ENCODE data around the gene TEAD1. TPM values are rescaled to one million over a fixed set of nuclear protein-coding genes. Genes with fewer than 3 reads are reported as not detected.

The TEAD1 gene
- total RNA-seq, 6 experiments from 2014 or later: 218 to 252 (median 227) TPM

DNA sequence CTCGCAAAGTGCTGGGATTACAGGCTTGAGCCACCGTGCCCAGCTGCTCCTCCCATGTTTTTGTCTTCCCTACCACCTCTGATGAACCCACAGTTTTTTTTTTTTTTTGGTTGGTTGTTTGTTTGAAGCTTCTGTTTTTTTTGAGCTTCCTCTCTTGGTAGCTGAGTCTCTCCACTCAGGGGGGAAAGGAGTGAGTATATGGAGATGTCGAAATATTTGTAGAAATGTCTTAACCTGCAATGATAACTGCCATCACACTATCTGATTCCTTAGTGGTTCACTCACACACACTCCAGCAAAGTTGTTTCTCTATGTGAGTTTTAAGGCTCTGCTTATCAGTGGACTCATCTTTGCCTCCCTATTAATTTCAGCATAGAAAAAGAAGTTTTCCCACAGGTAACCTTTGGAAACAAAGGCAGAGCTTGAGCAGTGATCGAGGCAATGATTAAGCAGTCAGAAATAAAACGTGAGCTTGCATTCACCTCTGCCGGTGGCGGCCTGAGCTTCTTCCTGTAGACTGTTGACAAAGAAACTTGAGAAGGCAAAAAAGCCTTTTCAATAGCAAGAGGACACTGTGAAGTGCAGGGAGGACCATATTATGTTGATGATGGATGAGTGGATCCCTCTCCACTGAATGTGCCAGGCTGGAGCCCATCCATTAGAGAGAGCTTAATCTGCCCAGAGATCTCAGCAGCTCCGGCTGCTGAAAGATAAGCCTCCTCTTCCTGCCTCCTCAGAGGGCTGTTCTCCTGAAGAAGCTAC is 305.9 kb downstream of the TEAD1 start:
- H3K9me3 Mint-ChIP-seq: no peaks in the 10 kb centered on the region
- H3K27me3 Mint-ChIP-seq (ENCODE audit: insufficient read depth): peaks cover 27% of the 10 kb centered on the region
- H3K27ac Mint-ChIP-seq: no peak overlapping the region
- TF ChIP-seq, protein P1, sequence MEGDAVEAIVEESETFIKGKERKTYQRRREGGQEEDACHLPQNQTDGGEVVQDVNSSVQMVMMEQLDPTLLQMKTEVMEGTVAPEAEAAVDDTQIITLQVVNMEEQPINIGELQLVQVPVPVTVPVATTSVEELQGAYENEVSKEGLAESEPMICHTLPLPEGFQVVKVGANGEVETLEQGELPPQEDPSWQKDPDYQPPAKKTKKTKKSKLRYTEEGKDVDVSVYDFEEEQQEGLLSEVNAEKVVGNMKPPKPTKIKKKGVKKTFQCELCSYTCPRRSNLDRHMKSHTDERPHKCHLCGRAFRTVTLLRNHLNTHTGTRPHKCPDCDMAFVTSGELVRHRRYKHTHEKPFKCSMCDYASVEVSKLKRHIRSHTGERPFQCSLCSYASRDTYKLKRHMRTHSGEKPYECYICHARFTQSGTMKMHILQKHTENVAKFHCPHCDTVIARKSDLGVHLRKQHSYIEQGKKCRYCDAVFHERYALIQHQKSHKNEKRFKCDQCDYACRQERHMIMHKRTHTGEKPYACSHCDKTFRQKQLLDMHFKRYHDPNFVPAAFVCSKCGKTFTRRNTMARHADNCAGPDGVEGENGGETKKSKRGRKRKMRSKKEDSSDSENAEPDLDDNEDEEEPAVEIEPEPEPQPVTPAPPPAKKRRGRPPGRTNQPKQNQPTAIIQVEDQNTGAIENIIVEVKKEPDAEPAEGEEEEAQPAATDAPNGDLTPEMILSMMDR (IDR thresholded peaks at IDR 0.05): no peak
- no peaks in the 10 kb centered on the region for H3K36me3 Mint-ChIP-seq (ENCODE audit: low read depth)
- H3K4me1 Mint-ChIP-seq (ENCODE audit: low read depth): no peaks in the 10 kb centered on the region
- H3K4me3 Mint-ChIP-seq: no peak overlapping the region
- no peak for DNase-seq

DNA sequence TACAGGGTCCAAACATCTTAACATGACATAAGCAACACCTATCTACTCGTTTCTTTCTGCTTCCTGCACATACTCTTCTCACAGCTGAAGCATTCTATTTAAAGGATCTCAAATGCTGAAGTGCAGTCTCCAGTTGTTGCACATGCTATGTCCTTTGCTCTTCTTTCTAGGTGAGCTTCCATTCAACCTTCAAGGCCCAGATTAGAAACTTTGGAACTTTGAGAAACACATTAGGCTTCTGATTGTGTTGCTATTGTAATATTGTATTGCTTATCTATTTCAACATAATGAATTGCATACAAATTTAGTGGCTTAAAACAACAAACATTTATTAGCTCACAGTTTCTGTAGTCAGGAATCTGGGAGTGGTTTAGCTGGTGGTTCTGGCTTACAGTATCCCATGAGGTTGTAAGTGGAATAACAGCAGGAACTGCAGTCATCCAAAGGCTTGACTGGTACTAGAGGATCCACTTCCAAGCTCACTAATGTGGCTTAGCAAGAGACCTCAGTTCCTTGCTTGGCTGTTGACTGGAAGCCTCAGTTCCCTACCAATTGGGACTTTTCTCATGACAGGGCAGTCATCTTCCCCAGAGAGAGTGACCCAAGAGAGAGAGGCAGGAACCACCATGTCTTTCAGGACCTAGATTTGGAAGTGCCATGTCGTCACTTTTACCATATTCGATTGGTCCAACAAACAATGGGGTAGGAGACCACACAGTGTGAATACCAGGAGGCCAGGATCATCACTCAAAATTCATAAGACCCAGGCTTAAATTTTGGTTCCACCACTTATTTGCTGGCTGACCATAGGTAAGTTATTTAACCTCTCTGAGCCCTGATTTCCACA is 307.7 kb downstream of the TEAD1 start:
- H3K27ac Mint-ChIP-seq: no peak overlapping the region
- H3K36me3 Mint-ChIP-seq (ENCODE audit: low read depth): no peaks in the 10 kb centered on the region
- TF ChIP-seq, protein P1 (IDR thresholded peaks at IDR 0.05): peak; percentile 19; the same call in 1 of the 2 replicates
- H3K27me3 Mint-ChIP-seq (ENCODE audit: insufficient read depth): peaks cover 38% of the 10 kb centered on the region
- DNase-seq: peak; percentile 15
- H3K4me1 Mint-ChIP-seq (ENCODE audit: low read depth): no peaks in the 10 kb centered on the region
- H3K9me3 Mint-ChIP-seq: no peaks in the 10 kb centered on the region
- H3K4me3 Mint-ChIP-seq: no peak overlapping the region

DNA sequence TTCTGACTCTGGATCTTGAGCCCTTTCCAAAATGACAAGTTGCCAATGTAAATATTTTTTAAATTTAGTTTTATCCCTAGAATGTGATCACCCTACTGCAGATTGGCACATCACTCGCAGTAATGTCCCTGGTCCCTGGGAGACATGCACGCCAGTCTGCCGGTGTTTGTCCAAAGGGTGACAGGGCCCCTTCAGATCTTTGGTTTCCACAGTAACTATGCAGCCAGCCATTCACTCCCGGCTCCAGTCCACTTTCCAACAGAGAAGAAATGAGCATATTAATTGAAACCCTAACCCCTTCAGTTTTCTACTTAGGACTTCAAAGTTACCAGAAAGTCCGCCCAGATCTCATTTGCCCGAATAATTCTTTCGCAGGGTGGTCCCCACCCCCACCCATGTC is 309.1 kb downstream of the TEAD1 start:
- no peaks in the 10 kb centered on the region for H3K4me1 Mint-ChIP-seq (ENCODE audit: low read depth)
- no peak overlapping the region for H3K27ac Mint-ChIP-seq
- H3K9me3 Mint-ChIP-seq: no peaks in the 10 kb centered on the region
- no peak overlapping the region for H3K4me3 Mint-ChIP-seq
- H3K36me3 Mint-ChIP-seq (ENCODE audit: low read depth): no peaks in the 10 kb centered on the region
- no peak for DNase-seq
- H3K27me3 Mint-ChIP-seq (ENCODE audit: insufficient read depth): peaks cover 38% of the 10 kb centered on the region
- TF ChIP-seq, protein P1 (IDR thresholded peaks at IDR 0.05): no peak

DNA sequence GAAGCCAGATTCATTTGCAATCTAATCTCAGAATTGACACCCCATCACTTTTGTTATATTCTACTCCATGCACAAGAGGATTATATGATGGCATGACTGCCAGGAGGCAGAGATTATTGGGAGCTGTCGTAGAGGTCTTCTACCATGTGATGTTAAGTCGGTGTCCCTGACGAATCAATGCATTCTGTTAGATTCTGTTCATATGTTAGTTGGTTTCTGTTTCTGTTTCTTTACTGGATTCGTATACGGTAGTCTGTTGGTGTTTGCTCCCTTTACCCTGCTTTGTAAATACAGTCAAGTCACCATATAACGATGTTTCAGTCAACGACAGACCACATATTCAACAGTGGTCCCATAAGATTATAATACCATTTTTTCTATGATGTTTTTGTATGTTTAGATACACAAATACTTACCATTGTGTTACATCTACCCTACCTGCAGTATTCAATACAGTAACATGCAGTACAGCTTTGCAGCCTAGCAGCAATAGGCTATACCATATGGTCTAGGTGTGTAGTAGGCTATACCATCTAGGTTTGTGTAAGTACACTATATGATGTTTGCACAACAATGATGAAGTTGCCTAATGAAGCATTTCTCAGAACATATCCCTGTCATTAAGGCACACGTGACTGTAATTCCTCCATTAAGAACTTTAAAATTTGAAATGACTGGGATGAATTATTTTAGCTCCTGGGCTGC is 312.1 kb downstream of the TEAD1 start:
- Mint-ChIP-seq H3K9me3 (no peaks in the 10 kb centered on the region), H3K36me3 (ENCODE audit: low read depth) (no peaks in the 10 kb centered on the region), H3K4me1 (ENCODE audit: low read depth) (no peaks in the 10 kb centered on the region), H3K4me3 (no peak overlapping the region), H3K27me3 (ENCODE audit: insufficient read depth) (peaks cover 35% of the 10 kb centered on the region), H3K27ac (no peak overlapping the region)
- no peak for DNase-seq
- TF ChIP-seq, protein P1 (IDR thresholded peaks at IDR 0.05): no peak

DNA sequence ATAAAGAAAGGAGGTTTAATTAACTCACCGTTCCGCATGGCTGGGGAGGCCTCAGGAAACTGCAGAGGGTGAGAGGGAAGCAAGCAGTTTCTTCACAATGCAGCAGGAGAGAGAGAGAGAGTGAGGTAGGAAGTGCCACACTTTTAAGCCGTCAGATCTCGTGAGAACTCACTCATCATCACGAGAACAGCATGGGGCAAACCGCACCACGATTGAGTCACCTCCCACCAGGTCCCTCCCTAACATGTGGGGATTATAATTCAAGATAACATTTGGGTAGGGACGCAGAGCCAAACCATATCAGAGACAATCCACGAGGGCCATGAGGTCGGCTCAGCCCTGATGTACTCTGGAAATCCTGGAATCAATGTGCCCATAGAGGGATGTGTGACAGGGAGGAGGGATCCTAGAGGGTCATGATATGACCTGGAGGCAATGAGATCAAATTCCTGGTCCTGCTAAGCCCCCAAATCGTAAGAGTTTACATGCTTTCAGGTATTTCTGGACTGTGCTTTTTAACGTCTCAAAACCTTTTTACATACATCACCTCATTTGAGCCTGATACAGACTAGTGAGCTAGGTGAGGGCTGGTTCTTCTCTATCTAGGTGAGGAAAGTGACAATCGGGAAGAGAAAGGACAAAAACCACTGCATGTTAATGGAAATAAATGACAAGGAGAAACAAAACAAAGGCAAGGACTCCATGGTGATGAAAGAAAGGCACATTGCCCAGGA is 315.4 kb downstream of the TEAD1 start:
- no peak overlapping the region for H3K27ac Mint-ChIP-seq
- TF ChIP-seq, protein P1 (IDR thresholded peaks at IDR 0.05): no peak
- H3K4me1 Mint-ChIP-seq (ENCODE audit: low read depth): no peaks in the 10 kb centered on the region
- no peaks in the 10 kb centered on the region for H3K36me3 Mint-ChIP-seq (ENCODE audit: low read depth)
- DNase-seq: no peak
- H3K27me3 Mint-ChIP-seq (ENCODE audit: insufficient read depth): peaks cover 37% of the 10 kb centered on the region
- no peaks in the 10 kb centered on the region for H3K9me3 Mint-ChIP-seq
- no peak overlapping the region for H3K4me3 Mint-ChIP-seq

All from HFFc6 (cell line).